ENCODE results near the gene ZNF407. TPM values are rescaled to one million over a fixed set of nuclear protein-coding genes. Genes with fewer than 3 reads are reported as not detected.

The ZNF407 gene
- total RNA-seq, 1 donor from 2014 or later, result 9.0 TPM

DNA sequence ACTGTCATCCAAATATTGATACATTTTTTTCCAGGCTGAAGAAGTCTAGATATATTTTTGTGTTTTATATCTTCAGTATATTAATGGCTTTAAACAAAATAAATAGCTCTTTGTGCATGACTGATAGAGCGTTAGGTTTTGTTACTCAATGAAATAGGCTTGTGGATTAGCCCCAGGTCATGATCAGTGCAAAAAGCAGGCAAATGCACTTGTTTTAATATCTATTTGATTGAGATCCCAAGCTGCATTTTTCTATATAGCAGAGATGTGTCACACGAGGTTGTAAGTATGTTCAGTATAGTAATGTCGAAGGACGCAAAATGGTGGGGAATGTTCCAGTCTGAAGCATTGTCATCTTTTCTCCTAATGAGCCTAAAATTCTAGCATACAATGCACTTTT lies 198.5 kb downstream of the ZNF407 start:
- TF ChIP-seq EZH2phosphoT487 (IDR thresholded peaks at IDR 0.05) (no peak), EZH2 (IDR thresholded peaks at IDR 0.05) (no peak)
- TF ChIP-seq, protein P1, sequence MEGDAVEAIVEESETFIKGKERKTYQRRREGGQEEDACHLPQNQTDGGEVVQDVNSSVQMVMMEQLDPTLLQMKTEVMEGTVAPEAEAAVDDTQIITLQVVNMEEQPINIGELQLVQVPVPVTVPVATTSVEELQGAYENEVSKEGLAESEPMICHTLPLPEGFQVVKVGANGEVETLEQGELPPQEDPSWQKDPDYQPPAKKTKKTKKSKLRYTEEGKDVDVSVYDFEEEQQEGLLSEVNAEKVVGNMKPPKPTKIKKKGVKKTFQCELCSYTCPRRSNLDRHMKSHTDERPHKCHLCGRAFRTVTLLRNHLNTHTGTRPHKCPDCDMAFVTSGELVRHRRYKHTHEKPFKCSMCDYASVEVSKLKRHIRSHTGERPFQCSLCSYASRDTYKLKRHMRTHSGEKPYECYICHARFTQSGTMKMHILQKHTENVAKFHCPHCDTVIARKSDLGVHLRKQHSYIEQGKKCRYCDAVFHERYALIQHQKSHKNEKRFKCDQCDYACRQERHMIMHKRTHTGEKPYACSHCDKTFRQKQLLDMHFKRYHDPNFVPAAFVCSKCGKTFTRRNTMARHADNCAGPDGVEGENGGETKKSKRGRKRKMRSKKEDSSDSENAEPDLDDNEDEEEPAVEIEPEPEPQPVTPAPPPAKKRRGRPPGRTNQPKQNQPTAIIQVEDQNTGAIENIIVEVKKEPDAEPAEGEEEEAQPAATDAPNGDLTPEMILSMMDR (IDR thresholded peaks at IDR 0.05), result no peak
- H3K27me3 Mint-ChIP-seq (ENCODE audit: insufficient read depth, low read depth), result no peaks in the 10 kb centered on the region
- no peaks in the 10 kb centered on the region for H3K79me2 ChIP-seq (ENCODE audit: low read depth)

DNA sequence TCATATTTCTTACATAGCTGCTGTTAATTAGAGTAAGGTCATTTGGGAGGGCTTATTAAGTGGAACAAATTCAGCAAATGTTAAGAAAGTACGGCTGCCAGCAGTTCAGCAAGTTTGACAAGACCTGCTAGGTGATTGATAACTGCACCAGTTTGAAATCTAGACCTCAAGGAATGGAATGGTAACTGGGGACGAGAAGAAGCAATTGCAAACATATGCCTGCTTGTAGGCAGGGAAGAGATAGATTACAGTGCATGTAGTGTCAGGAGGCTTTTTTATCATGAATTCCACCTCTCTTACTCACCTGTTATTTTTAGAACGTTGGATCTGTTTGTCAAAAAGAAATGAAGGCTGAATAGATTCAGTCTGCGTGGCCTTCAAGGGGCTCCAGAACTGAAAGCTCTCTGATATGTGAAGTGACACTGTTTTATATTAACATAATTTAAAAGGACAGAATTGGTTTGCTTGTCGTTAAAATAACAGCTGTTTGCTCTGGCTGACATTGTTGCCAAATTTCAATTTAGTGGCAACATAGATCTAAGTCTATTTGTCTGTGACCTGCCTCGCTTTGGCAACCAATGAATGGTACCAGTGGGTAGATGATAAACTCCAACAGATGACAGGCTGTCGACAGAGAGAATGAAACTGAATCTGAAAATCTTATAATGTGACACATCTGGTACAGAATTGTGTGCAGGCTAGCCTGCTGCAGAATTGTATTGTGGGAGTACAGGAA lies 199.3 kb downstream of the ZNF407 start:
- Histone ChIP-seq H3K4me3 (no peak overlapping the region), H3K4me2 (no peak overlapping the region), H3K36me3 (no peaks in the 10 kb centered on the region), H3K27me3 (no peaks in the 10 kb centered on the region), H3K4me1 (peaks cover 10% of the 10 kb centered on the region), H3K9ac (no peak overlapping the region), H3K79me2 (ENCODE audit: low read depth) (no peaks in the 10 kb centered on the region), H2AFZ (replicated peaks) (no peak overlapping the region), H3K9me3 (ENCODE audit: low read depth) (no peaks in the 10 kb centered on the region), H3F3A (ENCODE audit: low read depth) (no peaks in the 10 kb centered on the region), H4K20me1 (ENCODE audit: low read depth) (no peaks in the 10 kb centered on the region), H3K27ac (no peak overlapping the region)
- Mint-ChIP-seq H3K27ac (no peak overlapping the region), H3K4me1 (peaks cover 4% of the 10 kb centered on the region), H3K4me3 (no peak overlapping the region), H3K9me3 (no peaks in the 10 kb centered on the region), H3K36me3 (no peaks in the 10 kb centered on the region), H3K27me3 (ENCODE audit: insufficient read depth, low read depth) (no peaks in the 10 kb centered on the region)
- no peak for DNase-seq (ENCODE audit: low spot score)
- TF ChIP-seq EZH2 (IDR thresholded peaks at IDR 0.05) (no peak), EZH2phosphoT487 (IDR thresholded peaks at IDR 0.05) (no peak)
- TF ChIP-seq, protein P1 (IDR thresholded peaks at IDR 0.05), result no peak

More for the DNA sequence above, 198.5 kb downstream of the ZNF407 start:
- H3K36me3 ChIP-seq, result no peaks in the 10 kb centered on the region
- H3K27ac Mint-ChIP-seq, result no peak overlapping the region
- peaks cover 4% of the 10 kb centered on the region for H3K4me1 Mint-ChIP-seq
- H3K9ac ChIP-seq, result no peak overlapping the region
- H3K27me3 ChIP-seq, result no peaks in the 10 kb centered on the region
- H3K4me1 ChIP-seq, result peaks cover 10% of the 10 kb centered on the region
- H4K20me1 ChIP-seq (ENCODE audit: low read depth), result no peaks in the 10 kb centered on the region
- no peak overlapping the region for H2AFZ ChIP-seq (replicated peaks)
- no peak for DNase-seq (ENCODE audit: low spot score)
- no peak overlapping the region for H3K4me3 ChIP-seq
- no peaks in the 10 kb centered on the region for H3K36me3 Mint-ChIP-seq
- no peaks in the 10 kb centered on the region for H3K9me3 ChIP-seq (ENCODE audit: low read depth)
- H3K4me2 ChIP-seq, result no peak overlapping the region
- no peaks in the 10 kb centered on the region for H3K9me3 Mint-ChIP-seq
- H3F3A ChIP-seq (ENCODE audit: low read depth), result no peaks in the 10 kb centered on the region
- H3K27ac ChIP-seq, result no peak overlapping the region
- no peak overlapping the region for H3K4me3 Mint-ChIP-seq

DNA sequence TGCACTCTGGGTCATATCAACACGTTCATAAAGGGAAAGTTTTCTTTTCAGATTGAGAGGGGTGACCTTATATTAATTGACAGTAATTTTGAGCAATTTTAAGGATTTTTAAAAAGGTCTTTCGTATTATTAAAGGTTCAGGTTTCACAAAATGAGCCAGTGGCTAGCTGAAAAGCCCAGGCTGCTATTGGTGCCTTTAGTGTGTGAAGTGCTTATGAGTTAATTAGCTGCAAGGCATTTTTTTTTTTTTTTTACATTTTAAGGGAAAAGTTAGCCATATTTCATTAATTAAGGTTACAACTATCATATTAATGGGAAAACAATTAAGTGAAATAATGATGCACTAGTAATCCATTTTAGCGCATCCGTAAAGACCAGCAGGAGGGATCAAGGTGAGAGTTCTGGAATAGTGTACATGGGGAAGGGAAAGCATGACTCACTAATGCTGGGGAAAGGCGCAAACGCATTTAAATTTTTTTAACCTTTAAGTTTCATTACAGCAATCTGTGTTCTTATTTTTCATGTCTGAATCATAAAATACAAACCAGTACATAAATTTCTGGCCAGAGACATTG lies 200.0 kb downstream of the ZNF407 start:
- no peak for TF ChIP-seq EZH2 (IDR thresholded peaks at IDR 0.05)
- TF ChIP-seq, protein P1 (IDR thresholded peaks at IDR 0.05), result no peak
- TF ChIP-seq EZH2phosphoT487 (IDR thresholded peaks at IDR 0.05), result no peak
- Mint-ChIP-seq H3K27me3 (ENCODE audit: insufficient read depth, low read depth) (no peaks in the 10 kb centered on the region), H3K27ac (no peak overlapping the region), H3K4me1 (peaks cover 4% of the 10 kb centered on the region), H3K9me3 (no peaks in the 10 kb centered on the region), H3K4me3 (no peak overlapping the region), H3K36me3 (no peaks in the 10 kb centered on the region)
- H4K20me1 ChIP-seq (ENCODE audit: low read depth), result no peaks in the 10 kb centered on the region
- no peaks in the 10 kb centered on the region for H3K36me3 ChIP-seq
- DNase-seq (ENCODE audit: low spot score), result no peak
- no peaks in the 10 kb centered on the region for H3K79me2 ChIP-seq (ENCODE audit: low read depth)
- no peaks in the 10 kb centered on the region for H3F3A ChIP-seq (ENCODE audit: low read depth)
- peaks cover 10% of the 10 kb centered on the region for H3K4me1 ChIP-seq
- no peaks in the 10 kb centered on the region for H3K9me3 ChIP-seq (ENCODE audit: low read depth)
- H3K27me3 ChIP-seq, result no peaks in the 10 kb centered on the region
- H3K27ac ChIP-seq, result no peak overlapping the region
- no peak overlapping the region for H2AFZ ChIP-seq (replicated peaks)
- H3K9ac ChIP-seq, result no peak overlapping the region
- no peak overlapping the region for H3K4me3 ChIP-seq
- no peak overlapping the region for H3K4me2 ChIP-seq

Measured in neural progenitor cell (in vitro differentiated cells).